Amygdala (tissue), 56 donors: Measurements from ENCODE around the gene GLYR1.
"Not testable (repeated sequence)": the region's sequence is repeated elsewhere in the genome, so short reads cannot be mapped to it uniquely, and the experiment has no call there.

Experiments used
- DNase-seq, 56 donors: peaks; one replicate each; lab custom pipeline; 2025; lab: John Stamatoyannopoulos, UW

The GLYR1 gene

GRCh38 chr16:4846901-4847773 is at the start of gene GLYR1, which contains the start of gene UBN1:
Gene GLYR1, minus strand, starts transcription at chr16:4847288. Its CDS starts 23 bp downstream, at chr16:4847265.
Gene UBN1, plus strand, starts transcription at chr16:4847481. Its CDS starts 5,437 bp downstream, at chr16:4852918.
- DNase-seq: peak; percentile 68 to 99 (median 95)

- not testable (repeated sequence) for DNase-seq
These were observed 49.7 kb upstream of the GLYR1 start for GRCh38 chr16:4896761-4897160.

GRCh38 chr16:4895366-4895765 is 48.3 kb upstream of the GLYR1 start:
- no peak for DNase-seq

GRCh38 chr16:4894276-4895150 is 47.4 kb upstream of the GLYR1 start:
- DNase-seq: peak in 1 of 56 donors; percentile 15

- no peak for DNase-seq
These were observed 46.2 kb upstream of the GLYR1 start for GRCh38 chr16:4893103-4893862.

GRCh38 chr16:4892361-4893102 is 45.4 kb upstream of the GLYR1 start:
- DNase-seq: no peak

- DNase-seq: no peak
These were observed 44.8 kb upstream of the GLYR1 start for GRCh38 chr16:4891886-4892216.

GRCh38 chr16:4891097-4891885 is 44.2 kb upstream of the GLYR1 start:
- DNase-seq: no peak

GRCh38 chr16:4890686-4891085 is 43.6 kb upstream of the GLYR1 start:
- no peak for DNase-seq

- DNase-seq: no peak
These were observed 42.9 kb upstream of the GLYR1 start for GRCh38 chr16:4890026-4890425.

- DNase-seq: no peak
These were observed 41.5 kb upstream of the GLYR1 start for GRCh38 chr16:4888428-4889135.

- DNase-seq: no peak
These were observed 39.1 kb upstream of the GLYR1 start for GRCh38 chr16:4886151-4886550.

- no peak for DNase-seq
These were observed 38.1 kb upstream of the GLYR1 start for GRCh38 chr16:4884972-4885874.

- DNase-seq: no peak
These were observed 37.1 kb upstream of the GLYR1 start for GRCh38 chr16:4884209-4884608.

GRCh38 chr16:4883501-4883900 is 36.4 kb upstream of the GLYR1 start:
- no peak for DNase-seq

GRCh38 chr16:4882633-4883285 is 35.7 kb upstream of the GLYR1 start:
- DNase-seq: no peak
